ENCODE data around the gene SRGAP3.
A peak's percentile ranks its signal among the peaks of the same experiment; 100 is the strongest.

Gene SRGAP3

DNA sequence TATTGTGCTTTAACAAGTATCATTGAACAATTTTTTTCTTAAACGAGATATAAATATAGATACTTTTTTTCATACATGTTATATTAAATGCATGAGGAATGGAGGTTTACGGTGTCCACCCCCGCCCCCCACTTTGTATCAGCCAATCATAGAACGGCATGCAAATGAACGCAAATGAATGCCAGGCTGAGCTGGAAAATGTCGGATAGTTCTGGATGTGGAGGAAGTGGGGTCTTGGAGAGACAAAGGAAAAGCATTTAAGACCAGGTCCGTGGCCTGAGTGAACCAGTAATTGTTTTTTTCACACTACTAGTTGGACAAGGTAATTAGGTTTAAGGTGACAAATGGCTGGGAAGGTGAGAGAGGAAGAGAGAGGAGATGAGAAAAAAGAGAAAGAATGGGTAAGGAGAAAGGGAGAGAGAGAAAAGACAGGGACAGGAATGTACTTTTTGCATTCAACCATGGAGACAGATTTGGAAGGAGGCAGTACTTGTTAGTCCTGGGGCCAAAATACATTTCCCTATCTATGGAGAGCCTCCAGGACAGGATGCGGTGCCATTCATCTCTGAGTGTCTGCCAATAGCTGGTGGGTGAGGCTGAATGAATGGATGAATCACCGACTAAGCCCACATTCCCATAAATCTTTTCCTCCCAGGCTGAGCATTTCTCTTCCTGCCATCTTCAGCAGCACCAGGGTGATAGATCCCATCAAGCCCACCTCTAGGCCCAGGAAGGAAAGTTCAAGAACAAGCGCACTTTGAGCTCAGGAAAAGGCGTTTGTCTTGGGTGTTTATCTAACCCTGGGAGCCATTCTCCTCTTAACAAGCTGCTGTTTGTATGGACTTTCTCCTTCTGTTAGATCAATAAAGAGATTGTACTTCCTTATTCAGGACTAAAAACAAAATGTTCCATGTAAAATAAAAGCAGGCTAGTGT, 284.7 kb downstream of the SRGAP3 start:
- DNase-seq (ENCODE audit: low read depth): peak; percentile 45

DNA sequence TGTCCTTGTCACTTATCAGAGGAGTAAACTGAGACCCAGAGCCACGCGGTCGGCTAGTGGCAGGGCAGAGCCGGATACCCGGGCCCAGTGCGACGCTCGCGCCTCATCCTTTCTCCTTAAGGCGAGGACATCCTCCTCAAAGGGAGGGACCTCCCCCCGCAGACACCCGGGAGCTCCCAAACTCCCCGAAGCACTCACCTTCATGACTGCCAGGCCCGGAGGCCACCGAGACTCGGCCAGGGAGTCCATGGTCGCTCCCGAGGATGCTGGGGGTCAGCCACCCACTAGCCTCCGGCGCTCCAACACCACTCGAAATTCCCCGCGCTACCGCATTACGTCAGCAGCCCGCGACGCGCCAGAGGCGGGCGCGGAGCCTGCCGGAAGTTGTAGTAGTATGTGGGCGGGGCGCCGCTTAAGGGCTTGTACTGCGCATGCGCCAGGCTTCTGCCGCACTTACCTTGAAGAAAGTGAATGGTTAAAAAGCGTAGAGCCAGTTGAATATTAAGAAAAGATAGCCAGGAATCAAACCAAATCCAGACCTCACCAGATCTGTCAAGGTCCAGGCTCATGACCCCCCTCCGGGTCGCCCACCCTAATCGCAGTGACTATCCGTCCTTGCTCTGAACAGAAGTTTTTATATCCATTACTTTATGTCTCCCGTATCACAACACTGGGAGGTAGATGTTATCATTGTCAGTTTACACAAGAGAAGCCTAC, 286.2 kb downstream of the SRGAP3 start, which contains the start of gene RAD18:
Gene RAD18 (minus strand): TSS at position 336 of the 717 bp plus-strand sequence. CDS start 87 bp downstream, at position 249.
- peak; percentile 88 for DNase-seq (ENCODE audit: low read depth)

DNA sequence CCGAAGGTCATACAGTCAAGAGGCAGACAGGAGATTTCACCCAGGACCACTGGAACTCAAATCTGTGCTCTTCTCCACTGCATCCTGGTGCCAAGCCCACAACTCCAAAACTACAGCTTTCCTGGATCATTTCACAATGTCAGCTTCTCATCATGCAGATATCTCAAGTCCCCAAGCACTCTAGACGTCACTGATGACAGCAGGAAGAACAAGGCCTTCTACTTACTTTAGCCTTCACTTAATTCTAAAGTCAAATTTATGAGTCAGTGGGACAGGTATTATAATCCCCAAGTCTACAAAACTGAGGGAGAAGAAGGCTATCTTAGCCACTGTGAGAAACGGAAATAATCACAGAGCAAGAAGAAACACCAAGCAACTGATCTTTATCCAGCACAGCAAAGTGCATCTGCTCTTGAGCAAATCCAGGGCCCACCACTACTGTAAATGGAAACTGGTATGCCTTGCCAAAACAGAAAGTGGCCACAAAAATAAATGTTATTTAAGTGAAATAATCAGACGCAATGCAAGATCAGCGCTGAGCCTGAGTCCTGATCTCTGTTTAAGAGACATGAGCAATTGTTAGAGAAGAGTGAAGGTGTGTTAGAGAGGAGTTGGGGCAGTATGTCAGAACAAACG, 287.1 kb downstream of the SRGAP3 start:
- DNase-seq (ENCODE audit: low read depth): peak; percentile 51

- DNase-seq (ENCODE audit: low read depth): no peak
These were observed 289.8 kb downstream of the SRGAP3 start for GRCh38 chr3:8959668-8960067.

- DNase-seq (ENCODE audit: low read depth): peak; percentile 88
These were observed 294.3 kb downstream of the SRGAP3 start for GRCh38 chr3:8954938-8955763.

DNA sequence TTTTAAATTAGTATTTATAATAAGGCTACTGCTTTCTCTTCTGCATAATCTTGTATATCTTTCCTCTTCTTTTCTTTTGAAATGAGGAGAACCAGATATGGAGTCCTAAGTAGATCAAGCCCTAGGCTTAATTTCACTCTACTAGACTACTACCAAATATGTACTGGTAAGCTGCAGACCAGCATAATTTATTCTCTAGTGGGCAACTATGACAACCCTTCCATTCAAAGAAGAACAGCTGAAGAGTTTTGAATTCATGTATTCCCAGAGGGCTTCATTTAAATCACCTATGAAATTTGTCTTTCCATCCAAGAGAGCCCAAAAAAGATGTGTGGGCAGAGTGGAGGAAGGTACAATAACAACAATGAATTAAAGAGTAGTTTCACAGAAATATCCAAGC, 296.1 kb downstream of the SRGAP3 start:
- no peak for DNase-seq (ENCODE audit: low read depth)

GRCh38 chr3:8952130-8952529, 297.3 kb downstream of the SRGAP3 start:
- DNase-seq (ENCODE audit: low read depth): no peak

DNA sequence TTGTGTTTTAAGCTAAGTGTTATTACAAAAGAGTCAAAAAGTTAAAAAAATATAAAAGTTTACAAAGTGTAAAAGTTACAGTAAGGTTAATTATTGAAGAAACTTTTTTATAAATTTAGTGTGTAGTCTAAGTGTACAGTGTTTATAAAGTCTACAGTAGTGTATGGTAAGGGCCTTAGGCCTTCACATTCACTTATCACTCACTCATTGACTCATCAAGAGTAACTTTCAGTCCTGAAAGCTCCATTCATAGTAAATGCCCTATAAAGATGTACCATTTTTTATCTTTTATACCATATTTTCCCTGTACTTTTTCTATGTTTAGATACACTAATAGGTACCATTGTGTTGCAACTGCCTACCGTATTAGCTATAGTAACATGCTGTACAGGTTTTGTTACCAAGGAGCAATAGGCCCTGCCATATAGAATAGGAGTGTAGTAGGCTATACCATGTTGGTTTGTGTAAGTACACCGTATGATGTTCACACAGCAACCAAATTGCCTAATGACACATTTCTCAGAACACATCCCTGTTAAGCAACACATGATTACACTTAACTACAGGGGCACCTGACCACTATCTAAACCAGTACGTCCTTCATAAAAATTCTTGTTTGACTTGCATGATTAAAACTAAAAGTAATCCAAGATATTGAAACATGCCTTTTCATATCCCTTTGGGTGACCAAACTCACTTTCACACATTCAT, 303.4 kb downstream of the SRGAP3 start:
- peak; percentile 69 for DNase-seq (ENCODE audit: low read depth)

- DNase-seq (ENCODE audit: low read depth): no peak
These were observed 306.5 kb downstream of the SRGAP3 start for GRCh38 chr3:8942746-8943488.

GRCh38 chr3:8942115-8942514, 307.3 kb downstream of the SRGAP3 start:
- no peak for DNase-seq (ENCODE audit: low read depth)

DNA sequence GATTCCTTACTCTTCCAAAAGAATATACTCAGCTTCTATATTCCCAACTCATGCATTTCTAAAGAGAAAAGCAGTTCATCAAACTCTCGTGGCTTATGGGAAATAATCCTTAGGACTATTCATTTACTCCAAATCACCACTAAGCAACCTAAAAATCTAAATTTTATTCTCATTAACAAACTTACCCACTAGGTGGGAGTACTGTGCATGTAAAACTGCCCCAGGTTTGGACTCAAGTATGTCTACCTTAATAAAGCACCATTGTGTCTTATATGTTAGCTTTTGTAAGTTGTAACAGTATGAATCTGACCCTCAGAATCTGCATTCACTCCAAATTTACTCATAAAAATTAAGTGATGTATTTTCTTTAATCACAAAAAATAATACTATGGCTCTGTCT, 311.4 kb downstream of the SRGAP3 start:
- peak; percentile 68 for DNase-seq (ENCODE audit: low read depth)

DNA sequence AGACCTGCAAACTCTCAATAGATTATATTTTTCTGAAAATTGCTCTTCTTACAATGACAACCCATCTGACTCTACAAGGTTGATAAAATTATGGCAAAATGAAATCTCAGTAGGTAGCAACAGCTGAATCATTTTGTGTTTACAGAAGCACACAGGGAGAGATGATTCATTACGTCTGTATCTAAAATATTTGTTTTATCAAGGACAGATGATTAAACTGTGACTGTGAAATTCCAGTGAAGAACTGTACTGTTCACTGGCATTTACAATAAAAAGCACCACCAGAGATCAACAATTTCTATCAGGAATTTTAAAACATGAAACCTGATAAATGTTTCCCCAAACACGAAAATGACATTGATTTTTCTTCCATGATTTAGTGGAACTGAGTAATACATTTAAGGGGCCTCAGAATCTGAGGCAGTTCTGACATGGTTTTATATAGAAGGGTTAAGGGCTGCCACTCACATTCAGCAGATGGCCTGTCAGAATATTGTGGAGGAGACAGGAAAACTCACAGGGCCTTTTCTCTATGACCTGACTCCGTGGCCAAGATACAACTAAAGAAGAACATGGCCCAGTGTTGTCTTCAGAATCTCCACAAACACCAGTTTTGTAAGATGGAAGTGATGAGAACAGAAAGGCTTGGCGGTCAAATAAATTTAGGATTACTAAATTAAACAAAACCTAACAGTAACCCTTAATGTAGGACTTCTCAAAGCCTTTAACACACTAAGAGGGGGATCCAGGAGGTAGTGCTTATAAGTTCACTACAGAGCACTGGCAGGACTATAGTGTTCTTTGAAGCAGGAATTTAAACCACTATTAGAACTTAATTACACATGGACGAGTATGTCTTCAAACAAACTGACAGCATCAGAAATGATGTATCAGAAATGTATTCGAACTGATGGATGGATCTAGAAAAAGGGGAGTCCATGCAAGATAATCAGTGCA, 312.1 kb downstream of the SRGAP3 start:
- peak; percentile 94 for DNase-seq (ENCODE audit: low read depth)

DNA sequence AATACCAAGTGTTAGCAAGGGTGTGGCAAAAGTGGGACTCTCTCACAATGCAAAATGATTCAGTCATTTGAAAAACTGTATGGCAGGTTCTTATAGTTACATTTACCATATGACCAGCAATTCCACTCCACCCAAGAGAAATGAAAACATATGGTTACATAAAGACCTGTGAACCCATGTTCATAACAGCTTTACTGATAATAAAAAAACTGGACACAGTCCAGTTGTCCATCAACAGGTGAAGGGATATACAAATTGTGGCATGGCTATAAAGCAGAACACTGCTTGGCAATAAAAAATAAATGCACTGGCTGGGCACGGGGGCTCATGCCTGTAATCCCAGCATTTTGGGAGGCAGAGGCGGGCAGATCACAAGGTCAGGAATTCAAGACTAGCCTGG, 316.9 kb downstream of the SRGAP3 start:
- no peak for DNase-seq (ENCODE audit: low read depth)

- DNase-seq (ENCODE audit: low read depth): peak; percentile 30
These were observed 318.1 kb downstream of the SRGAP3 start for GRCh38 chr3:8931342-8931741.

Data from iris pigment epithelial cell (primary cell).